ENCODE measurements around the gene SH3PXD2A.

DNA sequence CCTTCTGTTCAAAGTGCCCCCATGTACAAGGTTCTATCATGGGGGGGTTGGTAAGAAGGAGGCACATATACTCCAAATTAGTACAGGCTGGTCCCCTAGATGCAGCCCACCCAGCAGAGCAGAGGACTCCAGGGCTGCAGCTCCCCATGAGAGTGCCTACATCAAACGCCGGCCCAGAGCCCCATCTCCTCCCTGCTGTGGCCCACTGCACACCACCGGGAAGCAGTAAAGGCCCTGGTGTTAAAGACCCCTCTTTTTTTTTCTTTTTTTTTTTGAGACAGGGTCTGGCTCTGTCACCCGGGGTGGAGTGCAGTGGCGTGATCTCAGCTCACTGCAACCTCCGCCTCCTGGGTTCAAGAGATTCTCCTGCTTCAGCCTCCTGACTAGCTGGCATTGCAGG lies 47.4 kb downstream of the SH3PXD2A start:
- TF ChIP-seq POLR2A (IDR thresholded peaks at IDR 0.05; ENCODE audit: low read depth, low read length) = no peak
- no peak for TF ChIP-seq TAF1 (IDR thresholded peaks at IDR 0.05; ENCODE audit: borderline replicate concordance, low read depth, low read length)
- TF ChIP-seq POLR2AphosphoS5 (IDR thresholded peaks at IDR 0.05; ENCODE audit: low read depth, low read length) = no peak
